PC-3 (cell line): ENCODE data around the gene TANC1.

Experiments
- EZH2phosphoT487 ChIP-seq: fragments of 300-600 bp; sonication (generic); IDR thresholded peaks from 2 replicates; pipeline ENCODE4 v1.6.1; 2018; ENCODE audit warnings: mild to moderate bottlenecking, antibody characterized with exemption, low read length, borderline replicate concordance
- TF ChIP-seq, protein P1 (sequence below): fragments of 300-600 bp; sonication (generic); conservative IDR thresholded peaks from 2 replicates; pipeline ENCODE4 v1.5.1; 2017; ENCODE audit warnings: antibody characterized with exemption, low read depth, mild to moderate bottlenecking, low read length

DNA sequence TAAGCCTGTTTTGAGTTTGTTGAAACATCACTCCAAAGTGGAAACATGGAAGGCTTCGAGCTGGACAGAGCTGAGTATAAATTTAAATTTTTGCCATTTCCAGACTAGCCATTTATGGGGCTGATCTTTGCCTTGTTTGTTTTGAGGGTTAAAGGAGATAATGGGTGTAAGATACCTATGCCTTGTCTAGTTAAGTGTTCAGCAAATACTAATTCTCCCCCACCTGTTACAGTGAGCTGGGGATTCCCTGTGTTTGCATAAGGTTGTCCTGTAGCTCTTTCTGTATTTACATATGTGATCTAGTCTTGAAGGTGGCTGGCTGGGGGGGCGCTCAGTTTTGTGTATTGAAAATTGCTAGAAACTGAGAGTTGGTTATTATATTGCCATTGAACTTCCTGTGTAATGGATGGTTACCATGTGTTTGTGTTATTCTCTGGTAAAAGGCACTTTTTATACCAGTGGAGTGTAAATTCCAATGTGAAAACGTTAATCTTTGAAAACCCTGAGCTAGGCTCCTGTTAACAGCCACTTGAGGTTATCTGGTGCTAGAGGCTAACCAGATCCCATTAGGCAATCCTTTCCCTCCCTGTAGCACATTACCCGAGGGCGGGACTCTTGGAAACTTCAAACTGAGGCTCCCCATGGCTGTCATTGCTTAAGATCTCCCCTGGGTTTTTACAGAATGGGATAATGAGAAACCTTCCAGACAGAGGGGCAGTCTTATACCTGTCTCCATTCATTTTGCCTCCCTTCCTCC lies 26.7 kb downstream of the TANC1 start:
- TF ChIP-seq, protein P1, sequence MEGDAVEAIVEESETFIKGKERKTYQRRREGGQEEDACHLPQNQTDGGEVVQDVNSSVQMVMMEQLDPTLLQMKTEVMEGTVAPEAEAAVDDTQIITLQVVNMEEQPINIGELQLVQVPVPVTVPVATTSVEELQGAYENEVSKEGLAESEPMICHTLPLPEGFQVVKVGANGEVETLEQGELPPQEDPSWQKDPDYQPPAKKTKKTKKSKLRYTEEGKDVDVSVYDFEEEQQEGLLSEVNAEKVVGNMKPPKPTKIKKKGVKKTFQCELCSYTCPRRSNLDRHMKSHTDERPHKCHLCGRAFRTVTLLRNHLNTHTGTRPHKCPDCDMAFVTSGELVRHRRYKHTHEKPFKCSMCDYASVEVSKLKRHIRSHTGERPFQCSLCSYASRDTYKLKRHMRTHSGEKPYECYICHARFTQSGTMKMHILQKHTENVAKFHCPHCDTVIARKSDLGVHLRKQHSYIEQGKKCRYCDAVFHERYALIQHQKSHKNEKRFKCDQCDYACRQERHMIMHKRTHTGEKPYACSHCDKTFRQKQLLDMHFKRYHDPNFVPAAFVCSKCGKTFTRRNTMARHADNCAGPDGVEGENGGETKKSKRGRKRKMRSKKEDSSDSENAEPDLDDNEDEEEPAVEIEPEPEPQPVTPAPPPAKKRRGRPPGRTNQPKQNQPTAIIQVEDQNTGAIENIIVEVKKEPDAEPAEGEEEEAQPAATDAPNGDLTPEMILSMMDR: no peak
- TF ChIP-seq EZH2phosphoT487: no peak
